DND-41 (cell line): Measurements from ENCODE around the gene CACNB2.

Source experiments
- ATAC-seq: fragments of 200-7000 bp; cut with Tn5 transposase; 3 replicates; pipeline ENCODE4 v1.9.1; 2021; ENCODE audit warnings: low read depth; ENCODE audit not compliant: insufficient read depth
- DNase-seq: peaks from one replicate; pipeline ENCODE4 v3.0.0-alpha.2; 2020
- H2AFZ ChIP-seq: 2 replicates; pipeline ENCODE4 v1.6.0; 2012; ENCODE audit warnings: low read depth, low read length
- H3K27ac ChIP-seq: 2 replicates; pipeline ENCODE4 v1.5.1; 2012; ENCODE audit warnings: low read length, inconsistent platforms
- H3K27me3 ChIP-seq: fragments of 200-600 bp; sonication (generic); 2 replicates; pipeline ENCODE4 v1.6.0; 2012; ENCODE audit warnings: low read length, mild to moderate bottlenecking, inconsistent platforms; ENCODE audit not compliant: insufficient read depth, poor library complexity
- H3K36me3 ChIP-seq: 2 replicates; pipeline ENCODE4 v1.5.1; 2012; ENCODE audit warnings: low read length, inconsistent platforms; ENCODE audit not compliant: insufficient read depth
- H3K4me1 ChIP-seq: 2 replicates; pipeline ENCODE4 v1.5.1; 2012; ENCODE audit warnings: mild to moderate bottlenecking, low read length; ENCODE audit not compliant: insufficient read depth
- H3K4me2 ChIP-seq: 2 replicates; pipeline ENCODE4 v1.6.0; 2012; ENCODE audit warnings: mild to moderate bottlenecking, moderate library complexity, low read length, inconsistent platforms; ENCODE audit not compliant: insufficient read depth
- H3K4me3 ChIP-seq, 2 experiments: fragments of 200-600 bp in 1 of 2; shearing (Covaris generic) in 1 of 2; 2 replicates each; pipeline ENCODE4 v1.5.1; 2012 to 2016; ENCODE audit warnings: inconsistent platforms in 2 of 2, low read length in 2 of 2, mild to moderate bottlenecking in 2 of 2, low read depth in 1 of 2, moderate library complexity in 1 of 2
- H3K79me2 ChIP-seq: 2 replicates; pipeline ENCODE4 v1.6.0; 2012; ENCODE audit warnings: low read length, inconsistent platforms; ENCODE audit not compliant: insufficient read depth
- H3K9ac ChIP-seq: 2 replicates; pipeline ENCODE4 v1.6.0; 2012; ENCODE audit warnings: low read depth, mild to moderate bottlenecking, inconsistent platforms, low read length, moderate library complexity
- H3K9me3 ChIP-seq: 2 replicates; pipeline ENCODE4 v1.5.1; 2012; ENCODE audit warnings: low read length, moderate library complexity, mild to moderate bottlenecking, inconsistent platforms; ENCODE audit not compliant: insufficient read depth, severe bottlenecking
- H4K20me1 ChIP-seq: 2 replicates; pipeline ENCODE4 v1.6.0; 2012; ENCODE audit warnings: low read length; ENCODE audit not compliant: insufficient read depth
- CTCF ChIP-seq: IDR thresholded peaks from 2 replicates; pipeline ENCODE4 v1.5.1; 2012; ENCODE audit warnings: borderline replicate concordance, low read length, moderate library complexity, mild to moderate bottlenecking; ENCODE audit not compliant: poor library complexity, severe bottlenecking; ENCODE audit errors: extremely low read depth
- EZH2 ChIP-seq: IDR thresholded peaks from 3 replicates; pipeline ENCODE4 v1.6.1; 2012; ENCODE audit warnings: borderline replicate concordance, low read depth, mild to moderate bottlenecking, moderate library complexity, low read length, inconsistent platforms; ENCODE audit not compliant: severe bottlenecking

The CACNB2 gene

DNA sequence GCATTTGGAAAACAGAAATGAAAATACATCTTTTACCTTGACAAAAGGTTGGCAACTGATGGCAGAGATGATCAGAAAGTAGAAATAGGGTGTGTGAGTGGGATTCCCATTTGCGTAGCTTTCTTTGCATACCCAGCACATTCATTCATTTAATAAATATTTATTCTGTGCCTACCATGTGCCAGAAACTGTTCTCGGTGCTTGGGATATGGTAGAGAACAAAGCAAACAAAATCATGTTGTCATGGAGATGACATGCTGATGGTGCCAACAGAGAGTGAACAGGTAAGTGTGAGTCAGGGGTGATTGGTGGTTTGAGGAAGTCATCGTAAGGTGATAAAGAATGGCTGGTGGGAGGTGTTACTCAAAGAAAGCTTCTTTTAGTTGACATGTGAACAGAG, 45.4 kb downstream of the CACNB2 start:
- H4K20me1 ChIP-seq = no peaks in the 10 kb centered on the region
- TF ChIP-seq CTCF (no peak), EZH2 (no peak)
- ATAC-seq = no peak
- no peaks in the 10 kb centered on the region for H3K4me1 ChIP-seq
- DNase-seq = no peak
- no peaks in the 10 kb centered on the region for H3K9me3 ChIP-seq
- no peak overlapping the region for H3K9ac ChIP-seq
- H3K4me2 ChIP-seq = no peak overlapping the region
- no peak overlapping the region for H2AFZ ChIP-seq
- H3K4me3 ChIP-seq = no peak overlapping the region
- no peaks in the 10 kb centered on the region for H3K27me3 ChIP-seq
- H3K27ac ChIP-seq = no peak overlapping the region
- no peaks in the 10 kb centered on the region for H3K36me3 ChIP-seq
- no peaks in the 10 kb centered on the region for H3K79me2 ChIP-seq

DNA sequence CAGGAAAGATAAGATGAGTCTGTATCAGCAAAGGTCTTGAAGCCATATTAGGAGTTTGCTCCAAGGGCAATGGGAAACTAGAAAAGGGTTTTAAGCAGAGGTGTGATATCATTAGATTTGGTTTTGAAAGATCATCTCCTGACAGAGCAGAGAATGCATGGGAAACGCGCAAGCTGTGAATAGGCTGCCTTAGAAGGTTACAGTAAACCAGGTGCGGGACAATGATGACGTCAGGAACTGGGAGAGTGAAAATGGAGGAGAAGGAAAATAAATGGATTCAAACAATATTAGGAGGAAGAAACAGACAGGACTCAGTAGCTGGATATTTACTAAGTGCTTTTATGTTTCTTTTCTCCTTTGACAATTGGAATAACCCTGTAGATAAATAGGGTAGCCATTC, 50.6 kb downstream of the CACNB2 start:
- Histone ChIP-seq H3K4me1 (no peaks in the 10 kb centered on the region), H2AFZ (no peak overlapping the region), H4K20me1 (no peaks in the 10 kb centered on the region), H3K79me2 (no peaks in the 10 kb centered on the region), H3K36me3 (no peaks in the 10 kb centered on the region), H3K4me2 (no peak overlapping the region), H3K4me3 (no peak overlapping the region), H3K27ac (no peak overlapping the region), H3K9ac (no peak overlapping the region), H3K9me3 (no peaks in the 10 kb centered on the region), H3K27me3 (no peaks in the 10 kb centered on the region)
- ATAC-seq (no peak), DNase-seq (no peak)
- no peak for TF ChIP-seq EZH2
- TF ChIP-seq CTCF = no peak

- Histone ChIP-seq H3K27me3 (no peaks in the 10 kb centered on the region), H3K9ac (no peak overlapping the region), H3K4me2 (no peak overlapping the region), H3K4me1 (no peaks in the 10 kb centered on the region), H2AFZ (no peak overlapping the region), H3K9me3 (no peaks in the 10 kb centered on the region), H3K4me3 (no peak overlapping the region), H4K20me1 (no peaks in the 10 kb centered on the region), H3K36me3 (no peaks in the 10 kb centered on the region), H3K79me2 (no peaks in the 10 kb centered on the region), H3K27ac (no peak overlapping the region)
- DNase-seq = no peak
- TF ChIP-seq EZH2 (no peak), CTCF (no peak)
- ATAC-seq = no peak
Measured at GRCh38 chr10:18194634-18195033, 54.4 kb downstream of the CACNB2 start.

- Histone ChIP-seq H3K4me3 (no peak overlapping the region), H3K4me2 (no peak overlapping the region), H3K79me2 (no peaks in the 10 kb centered on the region), H3K9me3 (no peaks in the 10 kb centered on the region), H3K27me3 (no peaks in the 10 kb centered on the region), H3K36me3 (no peaks in the 10 kb centered on the region), H3K4me1 (no peaks in the 10 kb centered on the region), H4K20me1 (no peaks in the 10 kb centered on the region), H3K9ac (no peak overlapping the region), H2AFZ (no peak overlapping the region), H3K27ac (no peak overlapping the region)
- no peak for DNase-seq
- ATAC-seq = no peak
- TF ChIP-seq CTCF (no peak), EZH2 (no peak)
Measured at GRCh38 chr10:18195060-18195799, 55.0 kb downstream of the CACNB2 start.
